ENCODE results near the gene RLBP1.

Gene RLBP1

DNA sequence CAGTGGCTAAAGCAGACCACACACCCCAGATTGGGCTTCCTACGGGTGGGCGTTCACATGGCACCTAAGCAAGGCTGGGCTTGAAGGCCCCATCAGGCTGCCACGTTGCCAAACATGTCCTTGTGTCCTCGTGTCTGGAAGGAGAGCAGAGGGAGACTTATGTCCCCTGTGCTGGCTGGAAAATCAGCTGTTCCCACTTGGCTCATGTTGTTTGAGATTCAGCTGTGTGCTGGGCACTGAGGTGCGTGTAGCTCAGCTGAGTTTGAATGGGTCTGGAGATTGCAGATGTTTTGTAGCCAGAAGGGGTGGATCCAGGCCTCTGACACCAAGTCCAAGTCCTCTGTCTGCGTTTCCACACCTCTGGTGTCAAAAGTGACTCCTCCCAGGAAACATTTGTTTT lies 34.6 kb downstream of the RLBP1 start:
- Histone ChIP-seq H3K27me3 (ENCODE audit: insufficient read depth, low read length, poor library complexity) (no peaks in the 10 kb centered on the region), H3K9me3 (ENCODE audit: insufficient read depth, low read length, severe bottlenecking) (no peaks in the 10 kb centered on the region), H3K4me3 (ENCODE audit: low read depth in 1 of 2, low read length in 2 of 2) (no peak overlapping the region), H2AFZ (ENCODE audit: low read depth, low read length) (no peak overlapping the region), H4K20me1 (ENCODE audit: insufficient read depth, low read length) (no peaks in the 10 kb centered on the region), H3K4me1 (ENCODE audit: insufficient read depth, low read length) (no peaks in the 10 kb centered on the region), H3K27ac (ENCODE audit: low read length) (no peak overlapping the region), H3K36me3 (ENCODE audit: insufficient read depth, low read length) (peaks cover 32% of the 10 kb centered on the region; the same call in 1 of the 2 replicates), H3K9ac (ENCODE audit: low read depth, low read length) (no peak overlapping the region), H3K79me2 (ENCODE audit: insufficient read depth, low read length) (no peaks in the 10 kb centered on the region), H3K4me2 (ENCODE audit: insufficient read depth, low read length) (no peak overlapping the region)
- DNase-seq (no peak), ATAC-seq (ENCODE audit: insufficient read depth, low read depth) (no peak)
- no peak for TF ChIP-seq EZH2 (IDR thresholded peaks at IDR 0.05; ENCODE audit: borderline replicate concordance, low read depth, low read length, severe bottlenecking)
- TF ChIP-seq, protein P1, sequence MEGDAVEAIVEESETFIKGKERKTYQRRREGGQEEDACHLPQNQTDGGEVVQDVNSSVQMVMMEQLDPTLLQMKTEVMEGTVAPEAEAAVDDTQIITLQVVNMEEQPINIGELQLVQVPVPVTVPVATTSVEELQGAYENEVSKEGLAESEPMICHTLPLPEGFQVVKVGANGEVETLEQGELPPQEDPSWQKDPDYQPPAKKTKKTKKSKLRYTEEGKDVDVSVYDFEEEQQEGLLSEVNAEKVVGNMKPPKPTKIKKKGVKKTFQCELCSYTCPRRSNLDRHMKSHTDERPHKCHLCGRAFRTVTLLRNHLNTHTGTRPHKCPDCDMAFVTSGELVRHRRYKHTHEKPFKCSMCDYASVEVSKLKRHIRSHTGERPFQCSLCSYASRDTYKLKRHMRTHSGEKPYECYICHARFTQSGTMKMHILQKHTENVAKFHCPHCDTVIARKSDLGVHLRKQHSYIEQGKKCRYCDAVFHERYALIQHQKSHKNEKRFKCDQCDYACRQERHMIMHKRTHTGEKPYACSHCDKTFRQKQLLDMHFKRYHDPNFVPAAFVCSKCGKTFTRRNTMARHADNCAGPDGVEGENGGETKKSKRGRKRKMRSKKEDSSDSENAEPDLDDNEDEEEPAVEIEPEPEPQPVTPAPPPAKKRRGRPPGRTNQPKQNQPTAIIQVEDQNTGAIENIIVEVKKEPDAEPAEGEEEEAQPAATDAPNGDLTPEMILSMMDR (IDR thresholded peaks at IDR 0.05; ENCODE audit: borderline replicate concordance, extremely low read depth, low read length, poor library complexity, severe bottlenecking): no peak

DNA sequence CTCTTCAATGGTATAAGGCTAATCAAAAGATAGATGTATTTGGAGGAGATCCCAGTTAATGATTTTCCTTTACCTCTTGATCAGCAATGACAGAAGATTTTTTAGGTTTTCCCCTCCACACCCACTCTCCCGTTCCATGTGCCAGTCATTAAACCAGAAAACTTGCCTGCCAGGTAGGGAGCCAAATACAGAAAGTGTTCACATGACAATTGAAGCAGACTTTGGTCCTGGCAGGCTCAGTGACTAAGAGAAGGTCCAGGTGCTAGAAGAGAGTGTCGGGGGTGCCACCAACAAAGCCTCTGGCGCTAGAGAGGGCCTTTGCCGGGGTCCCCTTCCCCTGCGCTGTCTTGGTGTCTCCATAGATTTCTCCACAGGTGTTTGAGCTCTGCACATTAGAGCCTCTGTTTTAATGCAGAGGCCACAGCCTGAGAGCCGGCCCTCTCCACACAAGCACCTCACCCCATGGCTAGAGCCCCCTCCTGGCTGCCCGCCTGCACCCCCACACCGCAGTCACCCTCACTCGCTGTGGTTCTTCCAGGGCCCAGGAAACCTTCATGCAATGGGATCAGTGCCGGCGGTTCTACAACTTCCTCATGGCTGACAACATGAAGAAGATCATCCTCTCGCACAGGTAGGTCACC lies 36.4 kb downstream of the RLBP1 start:
- no peak for DNase-seq
- no peak for ATAC-seq (ENCODE audit: insufficient read depth, low read depth)
- no peak overlapping the region for H3K9ac ChIP-seq (ENCODE audit: low read depth, low read length)
- H3K27ac ChIP-seq (ENCODE audit: low read length): no peak overlapping the region
- no peak overlapping the region for H3K4me3 ChIP-seq (ENCODE audit: low read depth in 1 of 2, low read length in 2 of 2)
- peaks cover 21% of the 10 kb centered on the region; the same call in 1 of the 2 replicates for H3K36me3 ChIP-seq (ENCODE audit: insufficient read depth, low read length)
- H2AFZ ChIP-seq (ENCODE audit: low read depth, low read length): no peak overlapping the region
- no peaks in the 10 kb centered on the region for H4K20me1 ChIP-seq (ENCODE audit: insufficient read depth, low read length)
- H3K79me2 ChIP-seq (ENCODE audit: insufficient read depth, low read length): no peaks in the 10 kb centered on the region
- H3K9me3 ChIP-seq (ENCODE audit: insufficient read depth, low read length, severe bottlenecking): no peaks in the 10 kb centered on the region
- no peaks in the 10 kb centered on the region for H3K4me1 ChIP-seq (ENCODE audit: insufficient read depth, low read length)
- no peak for TF ChIP-seq EZH2 (IDR thresholded peaks at IDR 0.05; ENCODE audit: borderline replicate concordance, low read depth, low read length, severe bottlenecking)
- TF ChIP-seq, protein P1 (IDR thresholded peaks at IDR 0.05; ENCODE audit: borderline replicate concordance, extremely low read depth, low read length, poor library complexity, severe bottlenecking): no peak
- H3K27me3 ChIP-seq (ENCODE audit: insufficient read depth, low read length, poor library complexity): no peaks in the 10 kb centered on the region
- no peak overlapping the region for H3K4me2 ChIP-seq (ENCODE audit: insufficient read depth, low read length)

DNA sequence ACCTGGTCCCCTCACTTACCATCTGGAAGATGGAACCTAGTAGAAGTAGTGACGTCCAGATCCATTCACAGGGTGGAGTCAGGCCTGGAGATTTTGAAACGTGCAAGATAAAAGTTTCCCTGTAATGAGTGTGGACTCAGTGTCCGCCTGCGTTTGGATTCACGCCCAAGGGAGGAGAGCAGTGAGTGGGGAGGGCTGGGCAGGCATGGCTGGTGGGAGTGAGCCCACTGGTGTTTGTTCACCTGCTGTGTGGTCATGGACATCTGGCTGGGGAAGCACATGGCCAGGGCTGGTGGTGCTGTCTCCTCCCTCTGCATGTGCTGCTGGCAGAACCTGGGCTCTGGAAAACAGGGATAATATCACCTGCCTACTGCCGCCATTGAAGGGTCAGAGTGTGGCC lies 37.0 kb downstream of the RLBP1 start:
- H3K4me2 ChIP-seq (ENCODE audit: insufficient read depth, low read length): no peak overlapping the region
- no peaks in the 10 kb centered on the region for H4K20me1 ChIP-seq (ENCODE audit: insufficient read depth, low read length)
- no peak overlapping the region for H2AFZ ChIP-seq (ENCODE audit: low read depth, low read length)
- H3K9ac ChIP-seq (ENCODE audit: low read depth, low read length): no peak overlapping the region
- ATAC-seq (ENCODE audit: insufficient read depth, low read depth) (no peak), DNase-seq (no peak)
- no peaks in the 10 kb centered on the region for H3K79me2 ChIP-seq (ENCODE audit: insufficient read depth, low read length)
- H3K36me3 ChIP-seq (ENCODE audit: insufficient read depth, low read length): peaks cover 18% of the 10 kb centered on the region; the same call in 1 of the 2 replicates
- no peaks in the 10 kb centered on the region for H3K27me3 ChIP-seq (ENCODE audit: insufficient read depth, low read length, poor library complexity)
- H3K4me3 ChIP-seq (ENCODE audit: low read depth in 1 of 2, low read length in 2 of 2): no peak overlapping the region
- no peak for TF ChIP-seq EZH2 (IDR thresholded peaks at IDR 0.05; ENCODE audit: borderline replicate concordance, low read depth, low read length, severe bottlenecking)
- TF ChIP-seq, protein P1 (IDR thresholded peaks at IDR 0.05; ENCODE audit: borderline replicate concordance, extremely low read depth, low read length, poor library complexity, severe bottlenecking): no peak
- no peaks in the 10 kb centered on the region for H3K4me1 ChIP-seq (ENCODE audit: insufficient read depth, low read length)
- no peaks in the 10 kb centered on the region for H3K9me3 ChIP-seq (ENCODE audit: insufficient read depth, low read length, severe bottlenecking)
- no peak overlapping the region for H3K27ac ChIP-seq (ENCODE audit: low read length)
